Endothelial cell of umbilical vein (primary cell): ENCODE results near the gene PDHX. TPM values are rescaled to one million over a fixed set of nuclear protein-coding genes. Genes with fewer than 3 reads are reported as not detected.

Experiments used
- BruUV-seq: library from RNA; stranded (reverse); fragments of 400-500 nt; replicated peaks from 2 replicates; lab custom pipeline; 2021; lab: Mats Ljungman, UMichigan
- CTCF ChIA-PET: fragments of 300-600, 350-600 bp; sonication (Branson Sonifier 250); formaldehyde crosslinking; loops from one replicate; lab custom pipeline; 2021; ENCODE audit warnings: antibody characterized with exemption, inconsistent platforms; lab: Charles Lee
- POLR2A ChIA-PET: fragments of 300-600, 350-600 bp; sonication (Branson Sonifier 250); formaldehyde crosslinking; loops from one replicate; lab custom pipeline; 2021; ENCODE audit warnings: antibody characterized with exemption, inconsistent platforms; lab: Charles Lee
- DNase-seq: peaks from one replicate; pipeline ENCODE4 v3.0.0-alpha.2; 2011; ENCODE audit warnings: low read depth, low spot score
- FAIRE-seq: peaks from 2 replicates; lab custom pipeline; 2011; peaks lifted over from hg19 to GRCh38; lab: Jason Lieb, UNC
- H2AFZ ChIP-seq: 2 replicates; pipeline ENCODE4 v1.6.0; 2012; ENCODE audit warnings: low read depth, low read length, control low read depth, inconsistent platforms
- H3K27ac ChIP-seq: 2 replicates; pipeline ENCODE4 v1.5.1; 2011; ENCODE audit warnings: low read depth, mild to moderate bottlenecking, control low read depth, low read length, moderate library complexity; ENCODE audit not compliant: insufficient read depth
- H3K27me3 ChIP-seq, 2 experiments: 2 replicates each; pipeline versions ENCODE4 v1.6.0 to v1.6.1; 2011; ENCODE audit warnings: low read length in 2 of 2, mixed read lengths in 1 of 2; ENCODE audit not compliant: control insufficient read depth in 2 of 2, insufficient read depth in 2 of 2
- H3K36me3 ChIP-seq, 2 experiments: 2 replicates in 1 of 2; 3 replicates in 1 of 2; pipeline ENCODE4 v1.5.1; 2011; ENCODE audit warnings: low read length in 2 of 2, mild to moderate bottlenecking in 1 of 2, moderate library complexity in 1 of 2; ENCODE audit not compliant: control insufficient read depth in 2 of 2, insufficient read depth in 2 of 2; ENCODE audit errors: extremely low read depth in 1 of 2
- H3K4me1 ChIP-seq: 3 replicates; pipeline ENCODE4 v1.5.1; 2011; ENCODE audit warnings: mild to moderate bottlenecking, low read length; ENCODE audit not compliant: control insufficient read depth, insufficient read depth; ENCODE audit errors: extremely low read depth
- H3K4me2 ChIP-seq: 2 replicates; pipeline ENCODE4 v1.6.1; 2011; ENCODE audit warnings: low read length, control low read depth, mixed read lengths; ENCODE audit not compliant: insufficient read depth
- H3K4me3 ChIP-seq, 3 experiments: fragments of 200-600 bp in 1 of 3; sonication (generic), shearing (Covaris generic) in 1 of 3; replicated peaks in 1 of 3; 2 replicates each; pipeline ENCODE4 v1.5.1; 2011 to 2016; ENCODE audit warnings: control low read depth in 3 of 3, low read length in 3 of 3, mild to moderate bottlenecking in 2 of 3, inconsistent platforms in 1 of 3, low read depth in 1 of 3, moderate library complexity in 1 of 3; ENCODE audit not compliant: insufficient read depth in 1 of 3
- H3K79me2 ChIP-seq: 2 replicates; pipeline ENCODE4 v1.6.0; 2012; ENCODE audit warnings: low read length, inconsistent platforms; ENCODE audit not compliant: control insufficient read depth, insufficient read depth
- H3K9ac ChIP-seq: replicated peaks from 2 replicates; pipeline ENCODE3; 2011; ENCODE audit warnings: low read length, control low read depth; ENCODE audit not compliant: insufficient read depth; ENCODE audit errors: extremely low read depth
- H3K9me1 ChIP-seq: replicated peaks from 3 replicates; pipeline ENCODE4 v1.6.0; 2011; ENCODE audit warnings: mild to moderate bottlenecking, low read length; ENCODE audit not compliant: control insufficient read depth, insufficient read depth; ENCODE audit errors: extremely low read depth
- H3K9me3 ChIP-seq: replicated peaks from 2 replicates; pipeline ENCODE4 v1.5.1; 2012; ENCODE audit warnings: low read length, inconsistent platforms; ENCODE audit not compliant: control insufficient read depth, insufficient read depth
- H4K20me1 ChIP-seq: replicated peaks from 2 replicates; pipeline ENCODE3; 2011; ENCODE audit warnings: mild to moderate bottlenecking, low read length; ENCODE audit not compliant: control insufficient read depth, insufficient read depth; ENCODE audit errors: extremely low read depth
- EZH2 ChIP-seq: IDR thresholded peaks from 2 replicates; pipeline ENCODE4 v1.6.1; 2012; ENCODE audit warnings: borderline replicate concordance, low read depth, mild to moderate bottlenecking, moderate library complexity, low read length, inconsistent platforms; ENCODE audit not compliant: severe bottlenecking
- FOS ChIP-seq: IDR thresholded peaks from 2 replicates; pipeline ENCODE4 v1.6.1; 2011; ENCODE audit warnings: mild to moderate bottlenecking, low read length, moderate library complexity, borderline replicate concordance; ENCODE audit not compliant: insufficient read depth
- GATA2 ChIP-seq: IDR thresholded peaks from 2 replicates; pipeline ENCODE4 v1.7.0; 2011; ENCODE audit warnings: low read depth, mild to moderate bottlenecking, moderate library complexity, mixed read lengths, low read length; ENCODE audit not compliant: insufficient read length, insufficient read depth
- JUN ChIP-seq: IDR thresholded peaks from 2 replicates; pipeline ENCODE4 v1.6.1; 2011; ENCODE audit warnings: borderline replicate concordance, low read depth; ENCODE audit not compliant: insufficient read length, insufficient read depth
- MYC ChIP-seq: IDR thresholded peaks from one replicate; pipeline ENCODE4 v1.6.1; 2011; ENCODE audit warnings: mild to moderate bottlenecking, low read depth, low read length
- POLR2A ChIP-seq: IDR thresholded peaks from 2 replicates; pipeline ENCODE4 v1.6.1; 2012; ENCODE audit warnings: low read depth, mild to moderate bottlenecking, control low read depth, low read length
- POLR2AphosphoS5 ChIP-seq: IDR thresholded peaks from 2 replicates; pipeline ENCODE4 v1.6.1; 2012; ENCODE audit warnings: low read depth, mild to moderate bottlenecking, control low read depth, low read length, moderate library complexity; ENCODE audit not compliant: insufficient read depth
- dilution Hi-C: fragments of 300-500 bp; cut with MboI; formaldehyde crosslinking; loops from one replicate; pipeline ENCODE4 v1.15.0; 2019; ENCODE audit warnings: low sequenced_read_pairs; ENCODE audit not compliant: extremely low pct_ligation_motif_present
- intact Hi-C: fragments of 100-400 bp; cut with micrococcal nuclease; formaldehyde crosslinking; loops from one replicate; pipeline ENCODE4 v1.10.0; 2022
- polyA plus RNA-seq, 4 experiments: library from polyadenylated mRNA; depleted of rRNA in 3 of 4; stranded (reverse) in 3 of 4; unstranded in 1 of 4; fragments of >200 nt; gene quantifications; 2 replicates each; pipeline versions ENCODE4 v1.2.1 to v1.2.3, GENCODE V29; 2011 to 2012; ENCODE audit warnings: missing spikeins in 1 of 4
- total RNA-seq: library from RNA; stranded (reverse); gene quantifications from 2 replicates; pipeline ENCODE4 v1.2.3, GENCODE V29; 2021
- TF ChIP-seq, protein P1 (sequence below): IDR thresholded peaks from 2 replicates; pipeline ENCODE4 v1.6.1; 2011; ENCODE audit not compliant: insufficient read depth, insufficient read length
- TF ChIP-seq, protein P2 (sequence below), 2 donors: IDR thresholded peaks; 1 replicate in 1 of 2; 2 replicates in 1 of 2; pipeline ENCODE4 v1.5.1; 2011; ENCODE audit warnings: low read length in 2 of 2, mild to moderate bottlenecking in 2 of 2, moderate library complexity in 2 of 2, control low read depth in 1 of 2, inconsistent platforms in 1 of 2, low read depth in 1 of 2; ENCODE audit not compliant: insufficient read depth in 1 of 2; ENCODE audit errors: extremely low read depth in 1 of 2

Gene PDHX
- total and polyA plus RNA-seq, 2 donors (not counting 3 experiments of a cell fraction or from before 2014, with no cell fraction given), result 10.5 to 30.5 TPM

DNA sequence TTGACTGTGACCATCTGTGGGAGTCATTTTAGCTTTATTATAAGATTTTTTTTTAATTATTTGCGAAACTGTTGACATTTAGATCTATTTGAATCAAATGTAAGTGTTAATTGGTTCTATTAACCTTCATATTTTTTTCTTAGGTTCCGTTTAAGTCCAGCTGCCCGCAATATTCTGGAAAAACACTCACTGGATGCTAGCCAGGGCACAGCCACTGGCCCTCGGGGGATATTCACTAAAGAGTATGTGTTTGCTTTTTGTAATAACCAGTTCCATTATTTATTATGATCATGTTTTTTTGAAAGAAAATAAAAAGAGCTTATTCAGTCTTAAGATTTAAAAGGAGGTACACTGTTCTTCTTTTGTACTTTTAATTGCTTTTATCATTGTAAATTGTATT is 43.9 kb downstream of the PDHX start:
- DNase-seq, result no peak
- ChIA-PET CTCF (interaction anchor here (1.1 kb wide), 1 partner anchor 15 kb away, joined by 3 read pairs; no protein-coding TSS in a partner anchor), POLR2A (no interaction called here)
- intact Hi-C loops (no loop called here), dilution Hi-C loops (no loop called here)
- Histone ChIP-seq H4K20me1 (no peaks in the 10 kb centered on the region), H3K4me3 (no peak overlapping the region), H3K9me1 (no peaks in the 10 kb centered on the region), H3K27me3 (no peaks in the 10 kb centered on the region), H3K9me3 (no peaks in the 10 kb centered on the region), H3K9ac (no peak overlapping the region), H2AFZ (no peak overlapping the region), H3K4me2 (no peak overlapping the region), H3K79me2 (no peaks in the 10 kb centered on the region), H3K4me1 (no peaks in the 10 kb centered on the region), H3K27ac (no peak overlapping the region), H3K36me3 (no peaks in the 10 kb centered on the region)
- FAIRE-seq, result no peak
- TF ChIP-seq GATA2 (no peak), JUN (no peak), POLR2A (no peak), MYC (no peak), FOS (no peak)
- TF ChIP-seq, protein P1, sequence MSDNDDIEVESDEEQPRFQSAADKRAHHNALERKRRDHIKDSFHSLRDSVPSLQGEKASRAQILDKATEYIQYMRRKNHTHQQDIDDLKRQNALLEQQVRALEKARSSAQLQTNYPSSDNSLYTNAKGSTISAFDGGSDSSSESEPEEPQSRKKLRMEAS, result no peak
- BruUV-seq, result no TSS peak

DNA sequence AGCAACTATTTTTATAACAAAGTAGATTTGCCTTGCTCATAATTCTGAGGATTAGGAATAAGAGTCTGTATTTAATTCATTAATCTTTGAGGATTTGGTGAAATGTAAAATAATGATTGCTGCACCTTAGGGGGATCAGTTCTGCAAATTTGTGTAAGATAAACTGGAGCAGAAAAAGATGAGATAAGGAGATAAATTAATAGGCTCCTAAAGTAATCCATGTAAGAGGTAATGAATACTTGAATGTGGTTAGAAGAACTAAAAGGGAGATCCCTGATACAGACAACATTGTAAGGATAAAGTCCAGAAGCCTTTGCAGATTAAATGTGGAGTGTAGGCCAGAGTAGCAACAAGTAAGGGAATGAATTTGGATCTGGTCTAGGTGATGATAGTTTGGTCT is 45.6 kb downstream of the PDHX start:
- no peaks in the 10 kb centered on the region for H3K4me1 ChIP-seq
- no peak overlapping the region for H3K4me2 ChIP-seq
- ChIA-PET POLR2A (no interaction called here), CTCF (interaction anchor here (1.5 kb wide), 1 partner anchor 15 kb away, joined by 3 read pairs; no protein-coding TSS in a partner anchor)
- no peaks in the 10 kb centered on the region for H3K79me2 ChIP-seq
- H3K4me3 ChIP-seq, result no peak overlapping the region
- no peaks in the 10 kb centered on the region for H3K9me1 ChIP-seq
- no peaks in the 10 kb centered on the region for H3K36me3 ChIP-seq
- no peak overlapping the region for H3K9ac ChIP-seq
- H3K27ac ChIP-seq, result no peak overlapping the region
- dilution Hi-C loops, result no loop called here
- intact Hi-C loops, result no loop called here
- DNase-seq (no peak), FAIRE-seq (no peak)
- H2AFZ ChIP-seq, result no peak overlapping the region
- no peaks in the 10 kb centered on the region for H3K27me3 ChIP-seq
- no TSS peak for BruUV-seq
- H3K9me3 ChIP-seq, result no peaks in the 10 kb centered on the region
- TF ChIP-seq, protein P2, sequence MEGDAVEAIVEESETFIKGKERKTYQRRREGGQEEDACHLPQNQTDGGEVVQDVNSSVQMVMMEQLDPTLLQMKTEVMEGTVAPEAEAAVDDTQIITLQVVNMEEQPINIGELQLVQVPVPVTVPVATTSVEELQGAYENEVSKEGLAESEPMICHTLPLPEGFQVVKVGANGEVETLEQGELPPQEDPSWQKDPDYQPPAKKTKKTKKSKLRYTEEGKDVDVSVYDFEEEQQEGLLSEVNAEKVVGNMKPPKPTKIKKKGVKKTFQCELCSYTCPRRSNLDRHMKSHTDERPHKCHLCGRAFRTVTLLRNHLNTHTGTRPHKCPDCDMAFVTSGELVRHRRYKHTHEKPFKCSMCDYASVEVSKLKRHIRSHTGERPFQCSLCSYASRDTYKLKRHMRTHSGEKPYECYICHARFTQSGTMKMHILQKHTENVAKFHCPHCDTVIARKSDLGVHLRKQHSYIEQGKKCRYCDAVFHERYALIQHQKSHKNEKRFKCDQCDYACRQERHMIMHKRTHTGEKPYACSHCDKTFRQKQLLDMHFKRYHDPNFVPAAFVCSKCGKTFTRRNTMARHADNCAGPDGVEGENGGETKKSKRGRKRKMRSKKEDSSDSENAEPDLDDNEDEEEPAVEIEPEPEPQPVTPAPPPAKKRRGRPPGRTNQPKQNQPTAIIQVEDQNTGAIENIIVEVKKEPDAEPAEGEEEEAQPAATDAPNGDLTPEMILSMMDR (IDR thresholded peaks at IDR 0.05; ENCODE audit: extremely low read depth in 1 of 2, insufficient read depth in 1 of 2, low read depth in 1 of 2, low read length in 2 of 2), result no peak
- no peak for TF ChIP-seq GATA2
- TF ChIP-seq JUN, result no peak
- no peak for TF ChIP-seq EZH2
- TF ChIP-seq, protein P1, result no peak
- no peak for TF ChIP-seq MYC
- no peak for TF ChIP-seq POLR2AphosphoS5
- TF ChIP-seq FOS, result no peak
- no peak for TF ChIP-seq POLR2A
- no peaks in the 10 kb centered on the region for H4K20me1 ChIP-seq
